ENCODE data around the gene FOXJ3. TPM values are rescaled to one million over a fixed set of nuclear protein-coding genes. Genes with fewer than 3 reads are reported as not detected.

Gene FOXJ3
- total and polyA plus RNA-seq, 2 experiments from 2014 or later = 19.0 to 39.0 TPM

DNA sequence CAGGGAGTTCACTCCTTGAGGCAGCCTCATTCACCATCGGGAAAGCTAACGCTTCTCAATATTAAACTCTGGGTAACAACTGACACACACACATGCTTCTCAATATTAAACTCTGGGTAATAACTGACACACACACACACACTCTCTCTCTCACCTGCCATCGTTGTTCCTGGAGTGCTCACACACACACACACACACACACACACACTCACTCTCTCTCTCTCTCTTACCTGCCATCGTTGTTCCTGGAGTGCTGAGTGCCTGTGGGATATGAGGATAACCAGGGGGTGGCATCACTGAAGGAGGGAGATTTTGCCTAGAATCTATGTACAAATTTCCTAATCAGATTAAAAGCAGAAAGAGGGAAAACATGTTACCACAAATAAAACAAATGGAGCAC is 153.3 kb downstream of the FOXJ3 start:
- H3K36me3 ChIP-seq (replicated peaks; ENCODE audit: insufficient read depth, low read depth) = no peaks in the 10 kb centered on the region
- H4K20me1 ChIP-seq (ENCODE audit: insufficient read depth, poor library complexity, severe bottlenecking) = no peaks in the 10 kb centered on the region
- TF ChIP-seq EZH2phosphoT487 (IDR thresholded peaks at IDR 0.05; ENCODE audit: low read depth, severe bottlenecking, unreplicated experiment) (no peak), EZH2 (IDR thresholded peaks at IDR 0.05; ENCODE audit: borderline replicate concordance) (no peak)
- TF ChIP-seq, protein P1, sequence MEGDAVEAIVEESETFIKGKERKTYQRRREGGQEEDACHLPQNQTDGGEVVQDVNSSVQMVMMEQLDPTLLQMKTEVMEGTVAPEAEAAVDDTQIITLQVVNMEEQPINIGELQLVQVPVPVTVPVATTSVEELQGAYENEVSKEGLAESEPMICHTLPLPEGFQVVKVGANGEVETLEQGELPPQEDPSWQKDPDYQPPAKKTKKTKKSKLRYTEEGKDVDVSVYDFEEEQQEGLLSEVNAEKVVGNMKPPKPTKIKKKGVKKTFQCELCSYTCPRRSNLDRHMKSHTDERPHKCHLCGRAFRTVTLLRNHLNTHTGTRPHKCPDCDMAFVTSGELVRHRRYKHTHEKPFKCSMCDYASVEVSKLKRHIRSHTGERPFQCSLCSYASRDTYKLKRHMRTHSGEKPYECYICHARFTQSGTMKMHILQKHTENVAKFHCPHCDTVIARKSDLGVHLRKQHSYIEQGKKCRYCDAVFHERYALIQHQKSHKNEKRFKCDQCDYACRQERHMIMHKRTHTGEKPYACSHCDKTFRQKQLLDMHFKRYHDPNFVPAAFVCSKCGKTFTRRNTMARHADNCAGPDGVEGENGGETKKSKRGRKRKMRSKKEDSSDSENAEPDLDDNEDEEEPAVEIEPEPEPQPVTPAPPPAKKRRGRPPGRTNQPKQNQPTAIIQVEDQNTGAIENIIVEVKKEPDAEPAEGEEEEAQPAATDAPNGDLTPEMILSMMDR (IDR thresholded peaks at IDR 0.05; ENCODE audit: poor library complexity) = no peak
- H3K4me3 ChIP-seq = no peak overlapping the region
- peaks cover 18% of the 10 kb centered on the region for H3K4me1 ChIP-seq (ENCODE audit: insufficient read depth)
- H3K9me2 ChIP-seq (replicated peaks; ENCODE audit: insufficient read depth) = no peaks in the 10 kb centered on the region
- H3K79me2 ChIP-seq = peaks cover 4% of the 10 kb centered on the region
- no peak overlapping the region for H3K27ac ChIP-seq
- H3K9me3 ChIP-seq (ENCODE audit: low read depth) = no peaks in the 10 kb centered on the region
- no peak for DNase-seq (ENCODE audit: low spot score)
- WGBS (ENCODE audit: low lambda C conversion rate, missing lambda C conversion rate) = 75% methylated on average over 4 of the region's 4 CpGs
- no peak overlapping the region for H2AFZ ChIP-seq
- H3K27me3 ChIP-seq = no peaks in the 10 kb centered on the region
- H3K4me2 ChIP-seq = no peak overlapping the region

DNA sequence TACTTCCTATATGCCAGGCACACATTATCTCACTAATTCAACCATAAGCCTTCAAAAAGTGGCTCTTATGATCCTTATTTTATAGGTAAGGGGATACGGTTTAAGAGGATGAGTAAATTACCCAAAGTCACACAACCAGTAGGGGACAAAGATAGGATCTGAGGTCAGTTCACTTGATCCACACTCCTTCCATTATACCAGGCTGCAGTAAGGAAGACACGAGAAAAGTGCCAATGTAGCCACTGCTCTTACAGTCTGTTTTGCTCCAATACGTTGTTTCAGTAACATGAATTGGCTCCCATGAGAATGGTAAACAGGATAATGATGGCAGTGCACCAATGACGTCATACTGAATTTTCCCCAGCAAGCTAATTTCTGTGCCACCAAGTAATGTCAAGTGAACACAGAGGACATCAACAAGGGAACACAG is 155.1 kb downstream of the FOXJ3 start:
- no peak overlapping the region for H3K4me2 ChIP-seq
- 65% methylated on average over 4 of the region's 4 CpGs for WGBS (ENCODE audit: low lambda C conversion rate, missing lambda C conversion rate)
- no peak overlapping the region for H3K27ac ChIP-seq

DNA sequence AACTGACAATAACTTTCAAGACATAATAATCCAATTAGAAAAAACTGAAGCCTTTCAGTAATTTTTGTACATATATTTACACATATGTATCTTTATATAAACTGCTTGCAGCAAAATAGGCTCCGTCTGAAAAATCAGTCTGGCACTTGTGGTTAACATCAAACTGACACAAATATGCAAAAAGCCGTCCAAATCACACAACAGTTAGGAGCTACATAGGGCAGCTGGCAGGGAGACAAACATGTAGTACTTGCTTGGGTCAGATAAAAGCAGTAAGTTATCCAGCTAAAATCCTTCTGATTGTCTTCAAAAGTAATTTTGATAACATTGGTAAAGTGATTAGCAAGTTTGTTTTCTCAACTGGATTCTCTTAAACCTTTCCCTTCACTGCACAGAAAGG is 155.8 kb downstream of the FOXJ3 start:
- TF ChIP-seq, protein P1 (IDR thresholded peaks at IDR 0.05; ENCODE audit: poor library complexity) = no peak
- TF ChIP-seq EZH2 (IDR thresholded peaks at IDR 0.05; ENCODE audit: borderline replicate concordance) (no peak), EZH2phosphoT487 (IDR thresholded peaks at IDR 0.05; ENCODE audit: low read depth, severe bottlenecking, unreplicated experiment) (no peak)
- DNase-seq (ENCODE audit: low spot score) = no peak

More for the DNA sequence above, 155.1 kb downstream of the FOXJ3 start:
- DNase-seq (ENCODE audit: low spot score) = no peak
- Histone ChIP-seq H3K4me1 (ENCODE audit: insufficient read depth) (peaks cover 18% of the 10 kb centered on the region), H3K9me3 (ENCODE audit: low read depth) (no peaks in the 10 kb centered on the region), H3K4me3 (no peak overlapping the region), H2AFZ (no peak overlapping the region), H3K27me3 (no peaks in the 10 kb centered on the region), H3K9me2 (replicated peaks; ENCODE audit: insufficient read depth) (no peaks in the 10 kb centered on the region), H4K20me1 (ENCODE audit: insufficient read depth, poor library complexity, severe bottlenecking) (no peaks in the 10 kb centered on the region), H3K36me3 (replicated peaks; ENCODE audit: insufficient read depth, low read depth) (no peaks in the 10 kb centered on the region), H3K79me2 (no peaks in the 10 kb centered on the region)
- TF ChIP-seq EZH2 (IDR thresholded peaks at IDR 0.05; ENCODE audit: borderline replicate concordance) (no peak), EZH2phosphoT487 (IDR thresholded peaks at IDR 0.05; ENCODE audit: low read depth, severe bottlenecking, unreplicated experiment) (no peak)
- TF ChIP-seq, protein P1 (IDR thresholded peaks at IDR 0.05; ENCODE audit: poor library complexity) = no peak

DNA sequence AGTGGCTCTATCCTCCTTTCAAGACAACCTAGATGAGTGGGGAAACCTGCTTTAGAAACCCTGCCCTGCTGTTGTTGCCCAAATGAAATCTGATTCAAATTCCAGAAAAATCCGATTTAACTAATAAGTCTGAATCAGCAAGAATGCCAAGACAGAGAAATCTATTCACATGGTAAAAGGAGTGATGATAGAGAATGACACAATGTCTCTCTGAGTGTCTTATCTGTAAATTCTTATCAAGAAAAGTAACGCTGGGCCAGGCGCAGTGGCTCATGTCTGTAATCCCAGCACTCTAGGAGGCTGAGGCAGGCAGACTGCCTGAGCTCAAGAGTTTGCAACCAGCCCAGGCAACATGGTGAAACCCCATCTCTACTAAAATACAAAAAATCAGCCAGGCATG is 156.8 kb downstream of the FOXJ3 start:
- H3K4me2 ChIP-seq = peak overlapping the region; percentile 30
- peak; percentile 43 for DNase-seq (ENCODE audit: low spot score)
- TF ChIP-seq EZH2 (IDR thresholded peaks at IDR 0.05; ENCODE audit: borderline replicate concordance) = no peak
- TF ChIP-seq, protein P1 (IDR thresholded peaks at IDR 0.05; ENCODE audit: poor library complexity) = no peak
- no peak for TF ChIP-seq EZH2phosphoT487 (IDR thresholded peaks at IDR 0.05; ENCODE audit: low read depth, severe bottlenecking, unreplicated experiment)
- no peaks in the 10 kb centered on the region for H3K79me2 ChIP-seq
- WGBS (ENCODE audit: low lambda C conversion rate, missing lambda C conversion rate) = 32% methylated on average over 3 of the region's 3 CpGs
- H3K9me3 ChIP-seq (ENCODE audit: low read depth) = no peaks in the 10 kb centered on the region
- H3K9me2 ChIP-seq (replicated peaks; ENCODE audit: insufficient read depth) = no peaks in the 10 kb centered on the region
- peaks cover 26% of the 10 kb centered on the region for H3K4me1 ChIP-seq (ENCODE audit: insufficient read depth)
- peak overlapping the region; percentile 39 for H3K27ac ChIP-seq
- H4K20me1 ChIP-seq (ENCODE audit: insufficient read depth, poor library complexity, severe bottlenecking) = no peaks in the 10 kb centered on the region
- no peak overlapping the region for H3K4me3 ChIP-seq
- H2AFZ ChIP-seq = no peak overlapping the region
- no peaks in the 10 kb centered on the region for H3K36me3 ChIP-seq (replicated peaks; ENCODE audit: insufficient read depth, low read depth)
- H3K27me3 ChIP-seq = no peaks in the 10 kb centered on the region

More for the DNA sequence above, 155.8 kb downstream of the FOXJ3 start:
- no peaks in the 10 kb centered on the region for H3K9me2 ChIP-seq (replicated peaks; ENCODE audit: insufficient read depth)
- H2AFZ ChIP-seq = no peak overlapping the region
- H3K4me2 ChIP-seq = no peak overlapping the region
- H3K27ac ChIP-seq = no peak overlapping the region
- H4K20me1 ChIP-seq (ENCODE audit: insufficient read depth, poor library complexity, severe bottlenecking) = no peaks in the 10 kb centered on the region
- H3K36me3 ChIP-seq (replicated peaks; ENCODE audit: insufficient read depth, low read depth) = no peaks in the 10 kb centered on the region
- peaks cover 19% of the 10 kb centered on the region for H3K4me1 ChIP-seq (ENCODE audit: insufficient read depth)
- H3K9me3 ChIP-seq (ENCODE audit: low read depth) = no peaks in the 10 kb centered on the region
- no peaks in the 10 kb centered on the region for H3K79me2 ChIP-seq
- no peak overlapping the region for H3K4me3 ChIP-seq
- H3K27me3 ChIP-seq = no peaks in the 10 kb centered on the region
- WGBS (ENCODE audit: low lambda C conversion rate, missing lambda C conversion rate) = 29% methylated on average over 2 of the region's 2 CpGs
